HEK293 (cell line): ENCODE measurements around the gene CASKIN1.

Source experiments
- GLIS2 ChIP-seq: fragments of 450-650 bp; formaldehyde crosslinking; IDR thresholded peaks from 2 replicates; pipeline ENCODE4 v1.5.1; 2016; ENCODE audit warnings: missing biosample characterization, missing genetic modification characterization
- KLF16 ChIP-seq: fragments of 450-650 bp; formaldehyde crosslinking; IDR thresholded peaks from 2 replicates; pipeline ENCODE4 v1.5.1; 2017; ENCODE audit warnings: missing biosample characterization, missing genetic modification characterization
- KLF8 ChIP-seq: fragments of 450-650 bp; formaldehyde crosslinking; IDR thresholded peaks from 2 replicates; pipeline ENCODE4 v1.5.1; 2016; ENCODE audit warnings: missing biosample characterization, missing genetic modification characterization
- KLF9 ChIP-seq: fragments of 450-650 bp; formaldehyde crosslinking; IDR thresholded peaks from 2 replicates; pipeline ENCODE4 v1.5.1; 2016; ENCODE audit warnings: missing biosample characterization, missing genetic modification characterization, low read depth
- OSR2 ChIP-seq: fragments of 450-650 bp; formaldehyde crosslinking; IDR thresholded peaks from 2 replicates; pipeline ENCODE4 v1.5.1; 2016; ENCODE audit warnings: missing biosample characterization, missing genetic modification characterization
- RBAK ChIP-seq: fragments of 450-650 bp; formaldehyde crosslinking; IDR thresholded peaks from 2 replicates; pipeline ENCODE4 v1.5.1; 2016; ENCODE audit warnings: missing biosample characterization, missing genetic modification characterization
- SP3 ChIP-seq: fragments of 450-650 bp; formaldehyde crosslinking; IDR thresholded peaks from 2 replicates; pipeline ENCODE4 v1.5.1; 2016; ENCODE audit warnings: missing biosample characterization, missing genetic modification characterization
- WT1 ChIP-seq: fragments of 450-650 bp; formaldehyde crosslinking; IDR thresholded peaks from 2 replicates; pipeline ENCODE4 v1.5.1; 2016; ENCODE audit warnings: missing biosample characterization, missing genetic modification characterization
- YY2 ChIP-seq: fragments of 450-650 bp; formaldehyde crosslinking; IDR thresholded peaks from 2 replicates; pipeline ENCODE4 v1.5.1; 2016; ENCODE audit warnings: missing biosample characterization, missing genetic modification characterization
- ZBTB17 ChIP-seq: fragments of 450-650 bp; formaldehyde crosslinking; IDR thresholded peaks from 2 replicates; pipeline ENCODE4 v1.5.1; 2016; ENCODE audit warnings: missing biosample characterization, missing genetic modification characterization
- ZBTB8A ChIP-seq: fragments of 450-650 bp; formaldehyde crosslinking; IDR thresholded peaks from 2 replicates; pipeline ENCODE4 v1.5.1; 2016; ENCODE audit warnings: missing biosample characterization, missing genetic modification characterization
- ZNF133 ChIP-seq: fragments of 450-650 bp; formaldehyde crosslinking; IDR thresholded peaks from 2 replicates; pipeline ENCODE4 v1.5.1; 2016; ENCODE audit warnings: missing biosample characterization, missing genetic modification characterization
- ZNF184 ChIP-seq: fragments of 450-650 bp; IDR thresholded peaks from 2 replicates; pipeline ENCODE4 v1.5.1; 2018; ENCODE audit warnings: missing biosample characterization, mild to moderate bottlenecking, missing genetic modification characterization
- ZNF202 ChIP-seq: fragments of 450-650 bp; formaldehyde crosslinking; IDR thresholded peaks from 2 replicates; pipeline ENCODE4 v1.5.1; 2016; ENCODE audit warnings: missing biosample characterization, missing genetic modification characterization, borderline replicate concordance
- ZNF223 ChIP-seq: fragments of 450-650 bp; formaldehyde crosslinking; IDR thresholded peaks from 2 replicates; pipeline ENCODE4 v1.5.1; 2016; ENCODE audit warnings: missing biosample characterization, missing genetic modification characterization
- ZNF335 ChIP-seq: fragments of 450-650 bp; formaldehyde crosslinking; conservative IDR thresholded peaks from 2 replicates; pipeline ENCODE4 v1.5.1; 2016; ENCODE audit warnings: missing biosample characterization, missing genetic modification characterization
- ZNF423 ChIP-seq: fragments of 450-650 bp; formaldehyde crosslinking; IDR thresholded peaks from 2 replicates; pipeline ENCODE4 v1.5.1; 2016; ENCODE audit warnings: missing biosample characterization, missing genetic modification characterization
- ZNF548 ChIP-seq: fragments of 450-650 bp; formaldehyde crosslinking; IDR thresholded peaks from 2 replicates; pipeline ENCODE4 v1.5.1; 2016; ENCODE audit warnings: missing biosample characterization, missing genetic modification characterization
- ZNF600 ChIP-seq: fragments of 450-650 bp; formaldehyde crosslinking; IDR thresholded peaks from 2 replicates; pipeline ENCODE4 v1.5.1; 2016; ENCODE audit warnings: missing biosample characterization, missing genetic modification characterization
- ZNF623 ChIP-seq: fragments of 450-650 bp; formaldehyde crosslinking; IDR thresholded peaks from 2 replicates; pipeline ENCODE4 v1.5.1; 2016; ENCODE audit warnings: missing biosample characterization, missing genetic modification characterization
- ZNF791 ChIP-seq: fragments of 450-650 bp; formaldehyde crosslinking; IDR thresholded peaks from 2 replicates; pipeline ENCODE4 v1.5.1; 2016; ENCODE audit warnings: missing biosample characterization, missing genetic modification characterization
- TF ChIP-seq, protein P1 (sequence below): fragments of 450-650 bp; formaldehyde crosslinking; IDR thresholded peaks from 2 replicates; pipeline ENCODE4 v1.5.1; 2016; ENCODE audit warnings: missing biosample characterization, missing genetic modification characterization, low read depth
- TF ChIP-seq, protein P2 (sequence below): fragments of 450-650 bp; formaldehyde crosslinking; optimal IDR thresholded peaks from 2 replicates; pipeline ENCODE3; 2016; ENCODE audit warnings: missing biosample characterization, mild to moderate bottlenecking, missing genetic modification characterization
- TF ChIP-seq, protein P3 (sequence below): fragments of 450-650 bp; formaldehyde crosslinking; IDR thresholded peaks from 2 replicates; pipeline ENCODE4 v1.5.1; 2016; ENCODE audit warnings: missing biosample characterization, missing genetic modification characterization
- TF ChIP-seq, protein P4 (sequence below): fragments of 450-650 bp; formaldehyde crosslinking; IDR thresholded peaks from 2 replicates; pipeline ENCODE4 v1.5.1; 2016; ENCODE audit warnings: missing biosample characterization, missing genetic modification characterization, borderline replicate concordance
- TF ChIP-seq, protein P5 (sequence below): fragments of 450-650 bp; formaldehyde crosslinking; IDR thresholded peaks from 2 replicates; pipeline ENCODE4 v1.5.1; 2016; ENCODE audit warnings: missing biosample characterization, missing genetic modification characterization
- TF ChIP-seq, protein P6 (sequence below): fragments of 450-650 bp; formaldehyde crosslinking; IDR thresholded peaks from 2 replicates; pipeline ENCODE4 v1.5.1; 2016; ENCODE audit warnings: missing biosample characterization, missing genetic modification characterization

The CASKIN1 gene

DNA sequence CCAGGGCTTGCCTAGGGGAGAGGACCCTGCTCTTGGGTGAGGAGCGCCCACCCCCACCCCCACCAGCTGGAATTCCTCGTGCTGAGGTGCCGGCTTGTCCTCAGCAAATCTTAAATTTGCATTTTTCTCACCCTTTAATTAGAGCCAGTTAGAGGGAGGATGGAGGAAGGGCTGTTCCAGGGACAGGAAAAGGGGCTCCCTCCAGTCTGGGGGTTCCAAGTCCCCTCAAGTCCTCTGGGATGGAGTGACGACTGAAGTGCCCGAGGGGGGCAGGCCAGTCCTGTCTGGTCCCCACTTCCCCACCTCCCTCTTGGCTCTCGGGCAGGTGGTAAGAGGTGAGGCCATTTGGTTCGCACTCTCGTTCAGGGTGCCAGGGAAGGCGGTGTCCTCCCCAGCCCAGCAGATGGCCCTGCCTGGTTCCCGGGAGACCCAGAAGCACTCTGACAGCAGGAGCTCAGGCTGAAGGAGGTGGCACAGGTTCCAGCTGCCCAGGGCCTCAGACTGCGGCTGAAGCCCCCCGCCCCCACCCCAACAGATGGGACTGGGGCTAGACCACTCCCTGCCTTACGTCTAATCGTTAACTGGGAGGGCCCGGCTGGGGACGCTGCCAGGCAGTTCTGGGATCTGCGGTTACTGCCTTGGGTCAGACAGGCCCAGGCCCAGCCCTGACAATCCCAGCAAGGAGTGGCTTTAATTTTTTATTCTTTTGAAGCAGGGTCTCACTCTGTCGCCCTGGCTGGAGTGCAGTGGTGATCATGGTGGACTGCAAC lies 45.8 kb downstream of the CASKIN1 start (continued):
- TF ChIP-seq ZNF548 = no peak
- TF ChIP-seq ZNF600 (tag by site-specific recombination) = peak; percentile 27; the same call in 1 of the 2 replicates
- TF ChIP-seq, protein P1, sequence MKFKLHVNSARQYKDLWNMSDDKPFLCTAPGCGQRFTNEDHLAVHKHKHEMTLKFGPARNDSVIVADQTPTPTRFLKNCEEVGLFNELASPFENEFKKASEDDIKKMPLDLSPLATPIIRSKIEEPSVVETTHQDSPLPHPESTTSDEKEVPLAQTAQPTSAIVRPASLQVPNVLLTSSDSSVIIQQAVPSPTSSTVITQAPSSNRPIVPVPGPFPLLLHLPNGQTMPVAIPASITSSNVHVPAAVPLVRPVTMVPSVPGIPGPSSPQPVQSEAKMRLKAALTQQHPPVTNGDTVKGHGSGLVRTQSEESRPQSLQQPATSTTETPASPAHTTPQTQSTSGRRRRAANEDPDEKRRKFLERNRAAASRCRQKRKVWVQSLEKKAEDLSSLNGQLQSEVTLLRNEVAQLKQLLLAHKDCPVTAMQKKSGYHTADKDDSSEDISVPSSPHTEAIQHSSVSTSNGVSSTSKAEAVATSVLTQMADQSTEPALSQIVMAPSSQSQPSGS (tag by site-specific recombination) = no peak
- TF ChIP-seq ZNF184 (tag by site-specific recombination) = no peak
- TF ChIP-seq, protein P2, sequence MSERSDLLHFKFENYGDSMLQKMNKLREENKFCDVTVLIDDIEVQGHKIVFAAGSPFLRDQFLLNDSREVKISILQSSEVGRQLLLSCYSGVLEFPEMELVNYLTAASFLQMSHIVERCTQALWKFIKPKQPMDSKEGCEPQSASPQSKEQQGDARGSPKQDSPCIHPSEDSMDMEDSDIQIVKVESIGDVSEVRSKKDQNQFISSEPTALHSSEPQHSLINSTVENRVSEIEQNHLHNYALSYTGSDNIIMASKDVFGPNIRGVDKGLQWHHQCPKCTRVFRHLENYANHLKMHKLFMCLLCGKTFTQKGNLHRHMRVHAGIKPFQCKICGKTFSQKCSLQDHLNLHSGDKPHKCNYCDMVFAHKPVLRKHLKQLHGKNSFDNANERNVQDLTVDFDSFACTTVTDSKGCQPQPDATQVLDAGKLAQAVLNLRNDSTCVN (tag by site-specific recombination) = no peak
- no peak for TF ChIP-seq RBAK
- TF ChIP-seq SP3 (tag by site-specific recombination) = peak; percentile 29; the same call in 1 of the 2 replicates
- no peak for TF ChIP-seq ZNF202 (tag by site-specific recombination)
- TF ChIP-seq KLF9 = no peak
- TF ChIP-seq ZBTB8A (tag by site-specific recombination) = peak; percentile 14; the same call in 1 of the 2 replicates
- no peak for TF ChIP-seq ZNF423
- TF ChIP-seq, protein P3, sequence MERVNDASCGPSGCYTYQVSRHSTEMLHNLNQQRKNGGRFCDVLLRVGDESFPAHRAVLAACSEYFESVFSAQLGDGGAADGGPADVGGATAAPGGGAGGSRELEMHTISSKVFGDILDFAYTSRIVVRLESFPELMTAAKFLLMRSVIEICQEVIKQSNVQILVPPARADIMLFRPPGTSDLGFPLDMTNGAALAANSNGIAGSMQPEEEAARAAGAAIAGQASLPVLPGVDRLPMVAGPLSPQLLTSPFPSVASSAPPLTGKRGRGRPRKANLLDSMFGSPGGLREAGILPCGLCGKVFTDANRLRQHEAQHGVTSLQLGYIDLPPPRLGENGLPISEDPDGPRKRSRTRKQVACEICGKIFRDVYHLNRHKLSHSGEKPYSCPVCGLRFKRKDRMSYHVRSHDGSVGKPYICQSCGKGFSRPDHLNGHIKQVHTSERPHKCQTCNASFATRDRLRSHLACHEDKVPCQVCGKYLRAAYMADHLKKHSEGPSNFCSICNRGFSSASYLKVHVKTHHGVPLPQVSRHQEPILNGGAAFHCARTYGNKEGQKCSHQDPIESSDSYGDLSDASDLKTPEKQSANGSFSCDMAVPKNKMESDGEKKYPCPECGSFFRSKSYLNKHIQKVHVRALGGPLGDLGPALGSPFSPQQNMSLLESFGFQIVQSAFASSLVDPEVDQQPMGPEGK (tag by site-specific recombination) = peak; percentile 93
- peak; percentile 39; the same call in 1 of the 2 replicates for TF ChIP-seq GLIS2
- TF ChIP-seq OSR2 (tag by site-specific recombination) = peak; percentile 31; the same call in 1 of the 2 replicates
- no peak for TF ChIP-seq YY2
- TF ChIP-seq ZBTB17 (tag by site-specific recombination) = peak; percentile 89
- TF ChIP-seq ZNF791 = no peak
- TF ChIP-seq, protein P4, sequence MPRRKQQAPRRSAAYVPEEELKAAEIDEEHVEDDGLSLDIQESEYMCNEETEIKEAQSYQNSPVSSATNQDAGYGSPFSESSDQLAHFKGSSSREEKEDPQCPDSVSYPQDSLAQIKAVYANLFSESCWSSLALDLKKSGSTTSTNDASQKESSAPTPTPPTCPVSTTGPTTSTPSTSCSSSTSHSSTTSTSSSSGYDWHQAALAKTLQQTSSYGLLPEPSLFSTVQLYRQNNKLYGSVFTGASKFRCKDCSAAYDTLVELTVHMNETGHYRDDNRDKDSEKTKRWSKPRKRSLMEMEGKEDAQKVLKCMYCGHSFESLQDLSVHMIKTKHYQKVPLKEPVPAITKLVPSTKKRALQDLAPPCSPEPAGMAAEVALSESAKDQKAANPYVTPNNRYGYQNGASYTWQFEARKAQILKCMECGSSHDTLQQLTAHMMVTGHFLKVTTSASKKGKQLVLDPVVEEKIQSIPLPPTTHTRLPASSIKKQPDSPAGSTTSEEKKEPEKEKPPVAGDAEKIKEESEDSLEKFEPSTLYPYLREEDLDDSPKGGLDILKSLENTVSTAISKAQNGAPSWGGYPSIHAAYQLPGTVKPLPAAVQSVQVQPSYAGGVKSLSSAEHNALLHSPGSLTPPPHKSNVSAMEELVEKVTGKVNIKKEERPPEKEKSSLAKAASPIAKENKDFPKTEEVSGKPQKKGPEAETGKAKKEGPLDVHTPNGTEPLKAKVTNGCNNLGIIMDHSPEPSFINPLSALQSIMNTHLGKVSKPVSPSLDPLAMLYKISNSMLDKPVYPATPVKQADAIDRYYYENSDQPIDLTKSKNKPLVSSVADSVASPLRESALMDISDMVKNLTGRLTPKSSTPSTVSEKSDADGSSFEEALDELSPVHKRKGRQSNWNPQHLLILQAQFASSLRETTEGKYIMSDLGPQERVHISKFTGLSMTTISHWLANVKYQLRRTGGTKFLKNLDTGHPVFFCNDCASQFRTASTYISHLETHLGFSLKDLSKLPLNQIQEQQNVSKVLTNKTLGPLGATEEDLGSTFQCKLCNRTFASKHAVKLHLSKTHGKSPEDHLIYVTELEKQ = no peak
- no peak for TF ChIP-seq ZNF335
- TF ChIP-seq, protein P5, sequence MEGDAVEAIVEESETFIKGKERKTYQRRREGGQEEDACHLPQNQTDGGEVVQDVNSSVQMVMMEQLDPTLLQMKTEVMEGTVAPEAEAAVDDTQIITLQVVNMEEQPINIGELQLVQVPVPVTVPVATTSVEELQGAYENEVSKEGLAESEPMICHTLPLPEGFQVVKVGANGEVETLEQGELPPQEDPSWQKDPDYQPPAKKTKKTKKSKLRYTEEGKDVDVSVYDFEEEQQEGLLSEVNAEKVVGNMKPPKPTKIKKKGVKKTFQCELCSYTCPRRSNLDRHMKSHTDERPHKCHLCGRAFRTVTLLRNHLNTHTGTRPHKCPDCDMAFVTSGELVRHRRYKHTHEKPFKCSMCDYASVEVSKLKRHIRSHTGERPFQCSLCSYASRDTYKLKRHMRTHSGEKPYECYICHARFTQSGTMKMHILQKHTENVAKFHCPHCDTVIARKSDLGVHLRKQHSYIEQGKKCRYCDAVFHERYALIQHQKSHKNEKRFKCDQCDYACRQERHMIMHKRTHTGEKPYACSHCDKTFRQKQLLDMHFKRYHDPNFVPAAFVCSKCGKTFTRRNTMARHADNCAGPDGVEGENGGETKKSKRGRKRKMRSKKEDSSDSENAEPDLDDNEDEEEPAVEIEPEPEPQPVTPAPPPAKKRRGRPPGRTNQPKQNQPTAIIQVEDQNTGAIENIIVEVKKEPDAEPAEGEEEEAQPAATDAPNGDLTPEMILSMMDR (tag by site-specific recombination) = 0 out of 2 replicates have a peak, but pooled peaks have one; percentile 35
- TF ChIP-seq KLF8 (tag by site-specific recombination) = peak; percentile 13; the same call in 1 of the 2 replicates
- TF ChIP-seq ZNF623 = no peak
- TF ChIP-seq ZNF223 = no peak
- no peak for TF ChIP-seq ZNF133 (tag by site-specific recombination)
- TF ChIP-seq, protein P6, sequence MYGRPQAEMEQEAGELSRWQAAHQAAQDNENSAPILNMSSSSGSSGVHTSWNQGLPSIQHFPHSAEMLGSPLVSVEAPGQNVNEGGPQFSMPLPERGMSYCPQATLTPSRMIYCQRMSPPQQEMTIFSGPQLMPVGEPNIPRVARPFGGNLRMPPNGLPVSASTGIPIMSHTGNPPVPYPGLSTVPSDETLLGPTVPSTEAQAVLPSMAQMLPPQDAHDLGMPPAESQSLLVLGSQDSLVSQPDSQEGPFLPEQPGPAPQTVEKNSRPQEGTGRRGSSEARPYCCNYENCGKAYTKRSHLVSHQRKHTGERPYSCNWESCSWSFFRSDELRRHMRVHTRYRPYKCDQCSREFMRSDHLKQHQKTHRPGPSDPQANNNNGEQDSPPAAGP = no peak; the same call in 1 of the 2 replicates
- no peak for TF ChIP-seq KLF16
- 0 out of 2 replicates have a peak, but pooled peaks have one; percentile 22 for TF ChIP-seq WT1 (tag by site-specific recombination)
